PC-9 (cell line): ENCODE data around the gene ACYP1. TPM values are rescaled to one million over a fixed set of nuclear protein-coding genes. Genes with fewer than 3 reads are reported as not detected.

Experiments
- BruUV-seq: library from RNA; stranded (reverse); fragments of 400-500 nt; replicated peaks from 2 replicates; lab custom pipeline; 2021; lab: Mats Ljungman, UMichigan
- CTCF ChIA-PET: fragments of 300-600 bp; sonication (Branson Sonifier 250); formaldehyde crosslinking; loops from one replicate; lab custom pipeline; 2022; ENCODE audit warnings: antibody characterized with exemption; lab: Charles Lee
- POLR2A ChIA-PET: fragments of 300-600 bp; sonication (Branson Sonifier 250); formaldehyde crosslinking; loops from one replicate; lab custom pipeline; 2022; ENCODE audit warnings: antibody characterized with exemption; ENCODE audit not compliant: unreplicated experiment; lab: Charles Lee
- DNase-seq, 2 experiments: peaks; one replicate each; pipeline versions ENCODE4 v3.0.0 to v3.0.0-alpha.2; 2015 to 2022; ENCODE audit warnings: mixed read lengths in 1 of 2
- H2AFZ ChIP-seq: fragments of 200-600 bp; sonication (generic); 2 replicates; pipeline ENCODE4 v1.8.1; 2017; ENCODE audit warnings: antibody characterized with exemption
- H3F3A ChIP-seq: fragments of 200-600 bp; sonication (generic); 2 replicates; pipeline ENCODE4 v1.8.1; 2017; ENCODE audit warnings: antibody characterized with exemption, mild to moderate bottlenecking, low read depth; ENCODE audit not compliant: insufficient read depth
- H3K27ac ChIP-seq: fragments of 200-600 bp; sonication (generic); 2 replicates; pipeline ENCODE4 v1.6.1; 2016; ENCODE audit warnings: mixed run types
- H3K27me3 ChIP-seq: fragments of 200-600 bp; sonication (generic); 2 replicates; pipeline ENCODE4 v1.6.1; 2016; ENCODE audit warnings: low read depth, mixed run types; ENCODE audit not compliant: insufficient read depth
- H3K36me3 ChIP-seq: fragments of 200-600 bp; sonication (generic); 2 replicates; pipeline ENCODE4 v1.6.1; 2016; ENCODE audit warnings: low read depth, mixed run types
- H3K4me1 ChIP-seq: fragments of 200-600 bp; sonication (generic); replicated peaks from 2 replicates; pipeline ENCODE4 v1.6.1; 2016; ENCODE audit warnings: mixed run types; ENCODE audit not compliant: insufficient read depth
- H3K4me2 ChIP-seq: fragments of 200-600 bp; sonication (generic); 2 replicates; pipeline ENCODE4 v1.6.1; 2017; ENCODE audit warnings: mixed run types
- H3K4me3 ChIP-seq: fragments of 200-600 bp; sonication (generic); 2 replicates; pipeline ENCODE4 v1.6.1; 2016; ENCODE audit warnings: mixed run types
- H3K79me2 ChIP-seq: fragments of 200-600 bp; sonication (generic); 2 replicates; pipeline ENCODE4 v1.6.1; 2017; ENCODE audit warnings: low read depth, mixed run types
- H3K9me2 ChIP-seq: fragments of 200-600 bp; sonication (generic); 2 replicates; pipeline ENCODE4 v1.8.1; 2017; ENCODE audit warnings: mild to moderate bottlenecking; ENCODE audit not compliant: insufficient read depth
- H3K9me3 ChIP-seq: fragments of 200-600 bp; sonication (generic); 2 replicates; pipeline ENCODE4 v1.8.1; 2016; ENCODE audit warnings: low read depth; ENCODE audit not compliant: insufficient read depth
- H4K20me1 ChIP-seq: fragments of 200-600 bp; sonication (generic); 2 replicates; pipeline ENCODE4 v1.8.1; 2017; ENCODE audit not compliant: insufficient read depth
- CTCF ChIP-seq: fragments of 200-600 bp; sonication (generic); conservative IDR thresholded peaks from 2 replicates; pipeline ENCODE4 v1.6.1; 2017; ENCODE audit warnings: mixed run types, antibody characterized with exemption, mild to moderate bottlenecking, moderate library complexity
- EZH2 ChIP-seq: fragments of 200-600 bp; sonication (generic); IDR thresholded peaks from 2 replicates; pipeline ENCODE4 v1.8.0; 2017; ENCODE audit warnings: antibody characterized with exemption, low read depth
- intact Hi-C: fragments of 100-400 bp; cut with micrococcal nuclease; formaldehyde crosslinking; loops from one replicate; pipeline ENCODE4 v1.10.0; 2022; ENCODE audit not compliant: unreplicated experiment
- total RNA-seq: library from RNA; stranded (reverse); gene quantifications from 2 replicates; pipeline ENCODE4 v1.2.3, GENCODE V29; 2021

ACYP1 gene
- total RNA-seq, 1 experiment from 2014 or later = 98.9 TPM

GRCh38 chr14:75048101-75048500 is 15.7 kb downstream of the ACYP1 start:
- H3F3A ChIP-seq = peaks cover 23% of the 10 kb centered on the region
- CTCF ChIA-PET = interaction anchor here (0.7 kb wide), 2 partner anchors 13 to 124 kb away, joined by 3 read pairs; no protein-coding TSS in a partner anchor
- H3K36me3 ChIP-seq = peaks cover 23% of the 10 kb centered on the region
- no peak overlapping the region for H2AFZ ChIP-seq
- DNase-seq = peak in 1 of 2 experiments; percentile 16
- peaks cover 27% of the 10 kb centered on the region for H3K4me1 ChIP-seq
- no peaks in the 10 kb centered on the region for H3K27me3 ChIP-seq
- POLR2A ChIA-PET = interaction anchor here (0.5 to 0.6 kb wide), 2 partner anchors 20 to 159 kb away, joined by 3 to 5 read pairs; no protein-coding TSS in a partner anchor
- intact Hi-C loops = no loop called here
- H4K20me1 ChIP-seq = no peaks in the 10 kb centered on the region
- H3K27ac ChIP-seq = no peak overlapping the region
- H3K4me2 ChIP-seq = no peak overlapping the region
- H3K79me2 ChIP-seq = peaks cover 33% of the 10 kb centered on the region
- no peak overlapping the region for H3K4me3 ChIP-seq
- no peaks in the 10 kb centered on the region for H3K9me3 ChIP-seq
- no peak for TF ChIP-seq CTCF
- no peak for TF ChIP-seq EZH2
- H3K9me2 ChIP-seq = no peaks in the 10 kb centered on the region
- BruUV-seq = no TSS peak

GRCh38 chr14:75047506-75047905 is 16.3 kb downstream of the ACYP1 start:
- no peaks in the 10 kb centered on the region for H3K9me3 ChIP-seq
- no peak overlapping the region for H3K27ac ChIP-seq
- no peak overlapping the region for H3K4me3 ChIP-seq
- H3K9me2 ChIP-seq = no peaks in the 10 kb centered on the region
- H3K4me1 ChIP-seq = peaks cover 32% of the 10 kb centered on the region
- no peak overlapping the region for H2AFZ ChIP-seq
- TF ChIP-seq EZH2 = no peak
- no peak for TF ChIP-seq CTCF
- H4K20me1 ChIP-seq = no peaks in the 10 kb centered on the region
- H3K4me2 ChIP-seq = no peak overlapping the region
- H3K36me3 ChIP-seq = peaks cover 23% of the 10 kb centered on the region
- ChIA-PET POLR2A (no interaction called here), CTCF (interaction anchor here (0.7 kb wide), 1 partner anchor 14 kb away, joined by 3 read pairs; no protein-coding TSS in a partner anchor)
- H3K79me2 ChIP-seq = peaks cover 36% of the 10 kb centered on the region
- intact Hi-C loops = no loop called here
- H3F3A ChIP-seq = peaks cover 25% of the 10 kb centered on the region
- no peak for DNase-seq
- H3K27me3 ChIP-seq = no peaks in the 10 kb centered on the region
- no TSS peak for BruUV-seq

GRCh38 chr14:75046899-75047298 is 16.9 kb downstream of the ACYP1 start:
- ChIA-PET POLR2A (no interaction called here), CTCF (interaction anchor here (1.0 kb wide), 1 partner anchor 860 kb away, joined by 3 read pairs; no protein-coding TSS in a partner anchor)
- Histone ChIP-seq H3K27me3 (no peaks in the 10 kb centered on the region), H3K9me2 (no peaks in the 10 kb centered on the region), H3K9me3 (no peaks in the 10 kb centered on the region), H3K79me2 (peaks cover 36% of the 10 kb centered on the region), H4K20me1 (no peaks in the 10 kb centered on the region), H3K4me2 (no peak overlapping the region), H3K36me3 (peaks cover 23% of the 10 kb centered on the region), H3K4me3 (no peak overlapping the region), H3K4me1 (peaks cover 38% of the 10 kb centered on the region), H3K27ac (no peak overlapping the region), H3F3A (peaks cover 25% of the 10 kb centered on the region; the same call in 1 of the 2 replicates), H2AFZ (no peak overlapping the region)
- DNase-seq = no peak
- BruUV-seq = no TSS peak
- intact Hi-C loops = no loop called here
- no peak for TF ChIP-seq CTCF
- no peak for TF ChIP-seq EZH2
